OCI-LY3 (cell line): ENCODE measurements around the gene ATP4A.

Experiments used
- H2AFZ ChIP-seq: fragments of 200-600, 300-600 bp; shearing (Covaris generic); 2 replicates; pipeline ENCODE4 v1.6.0; 2014; ENCODE audit warnings: antibody characterized with exemption, low read depth, low read length
- H3K27ac ChIP-seq: fragments of 200-600, 300-600 bp; sonication (generic); 2 replicates; pipeline ENCODE4 v1.5.1; 2014; ENCODE audit warnings: mild to moderate bottlenecking, low read length, moderate library complexity, mixed read lengths
- H3K27me3 ChIP-seq: fragments of 200-600, 300-600 bp; sonication (generic); 2 replicates; pipeline ENCODE4 v1.6.1; 2014; ENCODE audit warnings: low read depth, low read length, mixed read lengths
- H3K36me3 ChIP-seq: fragments of 200-600, 300-600 bp; sonication (generic); replicated peaks from 2 replicates; pipeline ENCODE3; 2014; ENCODE audit warnings: low read depth, low read length, mixed read lengths
- H3K4me1 ChIP-seq: fragments of 300-600, 200-600 bp; sonication (generic); 2 replicates; pipeline ENCODE4 v1.6.1; 2014; ENCODE audit warnings: low read length, mixed read lengths
- H3K4me2 ChIP-seq: fragments of 200-600, 300-600 bp; sonication (generic); 2 replicates; pipeline ENCODE4 v1.6.1; 2014; ENCODE audit warnings: low read length, mixed read lengths
- H3K4me3 ChIP-seq: fragments of 300-600, 200-600 bp; sonication (generic); 2 replicates; pipeline ENCODE4 v1.5.1; 2014; ENCODE audit warnings: antibody characterized with exemption, mild to moderate bottlenecking, low read length, moderate library complexity
- H3K79me2 ChIP-seq: fragments of 300-600, 200-600 bp; shearing (Covaris generic); 2 replicates; pipeline ENCODE4 v1.6.1; 2014; ENCODE audit warnings: mild to moderate bottlenecking, low read length, mixed read lengths
- H3K9ac ChIP-seq: fragments of 300-600, 200-600 bp; shearing (Covaris generic); 2 replicates; pipeline ENCODE4 v1.6.0; 2014; ENCODE audit warnings: mild to moderate bottlenecking, low read length, moderate library complexity
- H3K9me3 ChIP-seq: fragments of 200-600, 300-600 bp; shearing (Covaris generic); 2 replicates; pipeline ENCODE4 v1.6.1; 2014; ENCODE audit warnings: low read length, mixed read lengths; ENCODE audit not compliant: insufficient read depth
- H4K20me1 ChIP-seq: fragments of 200-600, 300-600 bp; sonication (generic); 2 replicates; pipeline ENCODE4 v1.6.1; 2016; ENCODE audit warnings: low read length, mixed read lengths; ENCODE audit not compliant: insufficient read depth
- EZH2phosphoT487 ChIP-seq: fragments of 200-600 bp; shearing (Covaris generic); IDR thresholded peaks from 2 replicates; pipeline ENCODE4 v1.6.1; 2018; ENCODE audit warnings: antibody characterized with exemption, mixed run types, low read depth
- TF ChIP-seq, protein P1 (sequence below): fragments of 200-600, 300-600 bp; sonication (generic); IDR thresholded peaks from 2 replicates; pipeline ENCODE4 v1.5.1; 2014; ENCODE audit warnings: antibody characterized with exemption, low read length, low read depth

ATP4A gene

GRCh38 chr19:35533201-35533821 lies 30.1 kb downstream of the ATP4A start, which contains the start of gene GAPDHS:
TSS of gene GAPDHS (plus strand) at chr19:35533456. CDS start at chr19:35533528, 72 bp downstream.
- H3K4me3 ChIP-seq, result no peak within 1 kb of the TSS
- no peak within 1 kb of the TSS for H3K9ac ChIP-seq
- H3K4me2 ChIP-seq, result no peak within 1 kb of the TSS
- no peak within 1 kb of the TSS for H3K27ac ChIP-seq
- H2AFZ ChIP-seq, result no peak within 1 kb of the TSS
- no peaks in the 10 kb centered on the region for H4K20me1 ChIP-seq
- H3K4me1 ChIP-seq, result no peaks in the 10 kb centered on the region
- TF ChIP-seq EZH2phosphoT487, result no peak
- TF ChIP-seq, protein P1, sequence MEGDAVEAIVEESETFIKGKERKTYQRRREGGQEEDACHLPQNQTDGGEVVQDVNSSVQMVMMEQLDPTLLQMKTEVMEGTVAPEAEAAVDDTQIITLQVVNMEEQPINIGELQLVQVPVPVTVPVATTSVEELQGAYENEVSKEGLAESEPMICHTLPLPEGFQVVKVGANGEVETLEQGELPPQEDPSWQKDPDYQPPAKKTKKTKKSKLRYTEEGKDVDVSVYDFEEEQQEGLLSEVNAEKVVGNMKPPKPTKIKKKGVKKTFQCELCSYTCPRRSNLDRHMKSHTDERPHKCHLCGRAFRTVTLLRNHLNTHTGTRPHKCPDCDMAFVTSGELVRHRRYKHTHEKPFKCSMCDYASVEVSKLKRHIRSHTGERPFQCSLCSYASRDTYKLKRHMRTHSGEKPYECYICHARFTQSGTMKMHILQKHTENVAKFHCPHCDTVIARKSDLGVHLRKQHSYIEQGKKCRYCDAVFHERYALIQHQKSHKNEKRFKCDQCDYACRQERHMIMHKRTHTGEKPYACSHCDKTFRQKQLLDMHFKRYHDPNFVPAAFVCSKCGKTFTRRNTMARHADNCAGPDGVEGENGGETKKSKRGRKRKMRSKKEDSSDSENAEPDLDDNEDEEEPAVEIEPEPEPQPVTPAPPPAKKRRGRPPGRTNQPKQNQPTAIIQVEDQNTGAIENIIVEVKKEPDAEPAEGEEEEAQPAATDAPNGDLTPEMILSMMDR, result no peak
- H3K36me3 ChIP-seq, result no peaks in the 10 kb centered on the region
- no peaks in the 10 kb centered on the region for H3K9me3 ChIP-seq
- H3K79me2 ChIP-seq, result no peaks in the 10 kb centered on the region
- H3K27me3 ChIP-seq, result peaks cover 12% of the 10 kb centered on the region

GRCh38 chr19:35531291-35531690 lies 32.2 kb downstream of the ATP4A start:
- TF ChIP-seq, protein P1, result no peak
- no peak for TF ChIP-seq EZH2phosphoT487
- Histone ChIP-seq H3K36me3 (no peaks in the 10 kb centered on the region), H2AFZ (no peak overlapping the region), H3K9ac (no peak overlapping the region), H3K79me2 (no peaks in the 10 kb centered on the region), H4K20me1 (no peaks in the 10 kb centered on the region), H3K27me3 (peaks cover 15% of the 10 kb centered on the region), H3K4me3 (no peak overlapping the region), H3K4me2 (no peak overlapping the region), H3K4me1 (no peaks in the 10 kb centered on the region), H3K27ac (no peak overlapping the region), H3K9me3 (no peaks in the 10 kb centered on the region)

DNA sequence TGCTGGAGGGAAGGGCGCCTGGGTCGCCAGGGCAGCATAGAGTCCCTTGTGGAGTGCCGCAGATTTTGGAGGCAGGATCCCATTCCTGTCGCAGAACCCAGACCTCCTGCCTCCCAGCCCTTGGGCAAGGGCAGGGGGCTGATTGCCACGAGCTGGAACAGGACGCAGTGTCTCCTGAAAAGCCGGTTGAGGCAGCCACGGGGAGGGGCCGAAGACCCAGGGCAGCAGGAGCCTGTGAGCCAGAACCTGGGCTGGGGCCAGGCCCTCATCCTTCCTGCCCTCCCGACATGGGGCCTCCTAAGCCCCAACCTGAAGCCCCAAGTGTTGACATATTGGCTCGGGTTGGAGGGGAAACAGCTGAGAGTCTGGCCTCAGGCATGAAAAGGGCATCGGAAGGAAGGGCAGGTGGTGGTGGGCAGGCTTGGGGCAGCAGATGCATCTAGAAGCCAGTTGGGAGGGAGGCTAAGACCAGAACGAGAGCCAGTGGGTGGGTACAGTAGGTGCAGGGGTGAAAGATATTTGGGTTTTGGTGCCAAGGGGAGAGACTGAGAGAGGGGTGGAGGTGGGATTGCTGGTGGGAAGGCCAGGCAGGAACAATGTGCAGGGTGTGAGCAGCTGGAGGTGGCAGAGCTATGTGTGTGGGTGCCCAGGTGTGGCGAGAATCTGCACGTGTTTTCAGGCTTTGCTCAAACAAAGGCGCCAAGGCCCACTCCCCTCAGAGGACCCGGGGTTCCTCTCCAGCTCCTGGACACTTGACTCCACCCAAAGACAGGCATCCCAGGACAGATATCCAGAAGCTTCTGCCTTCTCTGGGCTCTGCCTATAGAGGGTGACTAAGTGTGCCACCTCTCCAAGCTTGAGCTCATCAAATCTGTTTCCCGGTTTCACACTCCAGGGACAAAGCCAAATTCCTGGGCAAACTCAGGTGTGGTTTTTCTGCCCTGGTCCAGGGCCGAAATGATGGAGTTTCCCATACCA lies 33.9 kb downstream of the ATP4A start:
- Histone ChIP-seq H3K9me3 (no peaks in the 10 kb centered on the region), H3K9ac (no peak overlapping the region), H3K4me2 (no peak overlapping the region), H3K27me3 (peaks cover 15% of the 10 kb centered on the region), H2AFZ (no peak overlapping the region), H3K4me1 (no peaks in the 10 kb centered on the region), H3K79me2 (no peaks in the 10 kb centered on the region), H3K4me3 (no peak overlapping the region), H4K20me1 (no peaks in the 10 kb centered on the region), H3K27ac (no peak overlapping the region), H3K36me3 (no peaks in the 10 kb centered on the region)
- TF ChIP-seq, protein P1, result no peak
- no peak for TF ChIP-seq EZH2phosphoT487
